Naive B cell (primary cell): ENCODE results near the gene CAMTA1. TPM values are rescaled to one million over a fixed set of nuclear protein-coding genes. Genes with fewer than 3 reads are reported as not detected.

Source experiments
- ATAC-seq, 2 donors: fragments of 150-1000 bp; cut with Tn5 transposase; 2 replicates each; pipeline ENCODE4 v1.10.0; 2021; ENCODE audit warnings: low read depth in 2 of 2, mild to moderate bottlenecking in 2 of 2, moderate library complexity in 2 of 2
- DNase-seq: peaks from one replicate; pipeline ENCODE4 v3.0.0; 2022
- H3K27ac Mint-ChIP-seq, 6 donors: one replicate each; pipeline ENCODE4 v1.8.0; 2020 to 2022; ENCODE audit warnings: mild to moderate bottlenecking in 6 of 6, mixed read lengths in 6 of 6, moderate library complexity in 5 of 6, inconsistent platforms in 2 of 6
- H3K27me3 Mint-ChIP-seq, 3 donors: one replicate each; pipeline ENCODE4 v1.8.0; 2021 to 2022; ENCODE audit warnings: mixed read lengths in 3 of 3, mild to moderate bottlenecking in 1 of 3
- H3K36me3 Mint-ChIP-seq, 2 donors: one replicate each; pipeline ENCODE4 v1.8.0; 2020 to 2022; ENCODE audit warnings: mixed read lengths in 2 of 2, inconsistent platforms in 1 of 2, mild to moderate bottlenecking in 1 of 2
- H3K4me1 Mint-ChIP-seq, 3 donors: one replicate each; pipeline ENCODE4 v1.8.0; 2020 to 2022; ENCODE audit warnings: mixed read lengths in 3 of 3, inconsistent platforms in 1 of 3, mild to moderate bottlenecking in 1 of 3, moderate library complexity in 1 of 3
- H3K4me3 Mint-ChIP-seq, 8 donors: one replicate each; pipeline ENCODE4 v1.8.0; 2020 to 2022; ENCODE audit warnings: mild to moderate bottlenecking in 8 of 8, mixed read lengths in 8 of 8, moderate library complexity in 8 of 8, inconsistent platforms in 2 of 8
- H3K9me3 Mint-ChIP-seq, 7 donors: one replicate each; pipeline ENCODE4 v1.8.0; 2020 to 2022; ENCODE audit warnings: mixed read lengths in 7 of 7, mild to moderate bottlenecking in 5 of 7, inconsistent platforms in 2 of 7, moderate library complexity in 1 of 7
- polyA plus RNA-seq, 6 donors: library from polyadenylated mRNA; unstranded; fragments of 300-500 nt; fragmentation: Illumina TruSeq; gene quantifications; one replicate each; pipeline ENCODE4 v1.2.3, GENCODE V29; 2021; ENCODE audit warnings: low read depth in 6 of 6

Gene CAMTA1
- polyA plus RNA-seq, 6 donors from 2014 or later: 75.4 to 140 (median 88.8) TPM

DNA sequence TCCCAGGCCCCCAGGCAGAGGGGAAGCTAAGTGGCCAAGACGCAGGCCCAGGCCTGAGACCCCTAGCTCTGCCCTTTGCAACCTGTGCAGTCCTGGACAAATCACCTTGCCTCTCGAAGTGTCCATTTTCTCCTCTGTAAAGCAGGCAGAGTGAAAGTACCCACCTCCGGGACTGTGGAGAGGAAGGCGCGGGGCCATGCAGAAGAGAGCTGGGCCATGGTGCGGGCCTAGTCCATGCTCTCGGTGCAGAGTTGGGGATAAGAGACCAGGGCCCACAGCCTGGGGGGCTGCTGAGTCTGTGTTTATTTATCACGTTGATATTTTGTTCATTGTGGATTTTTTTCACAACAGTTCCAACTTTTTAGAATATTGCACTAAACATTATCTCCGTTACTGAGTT is 825.7 kb downstream of the CAMTA1 start:
- Mint-ChIP-seq H3K27ac (no peak overlapping the region), H3K9me3 (peaks cover 0 to 13% (median 4%) of the 10 kb centered on the region in 7 donors), H3K27me3 (peaks cover 0 to 36% (median 27%) of the 10 kb centered on the region in 3 donors), H3K36me3 (no peaks in the 10 kb centered on the region), H3K4me1 (no peaks in the 10 kb centered on the region), H3K4me3 (no peak overlapping the region)
- no peak for ATAC-seq
- no peak for DNase-seq

DNA sequence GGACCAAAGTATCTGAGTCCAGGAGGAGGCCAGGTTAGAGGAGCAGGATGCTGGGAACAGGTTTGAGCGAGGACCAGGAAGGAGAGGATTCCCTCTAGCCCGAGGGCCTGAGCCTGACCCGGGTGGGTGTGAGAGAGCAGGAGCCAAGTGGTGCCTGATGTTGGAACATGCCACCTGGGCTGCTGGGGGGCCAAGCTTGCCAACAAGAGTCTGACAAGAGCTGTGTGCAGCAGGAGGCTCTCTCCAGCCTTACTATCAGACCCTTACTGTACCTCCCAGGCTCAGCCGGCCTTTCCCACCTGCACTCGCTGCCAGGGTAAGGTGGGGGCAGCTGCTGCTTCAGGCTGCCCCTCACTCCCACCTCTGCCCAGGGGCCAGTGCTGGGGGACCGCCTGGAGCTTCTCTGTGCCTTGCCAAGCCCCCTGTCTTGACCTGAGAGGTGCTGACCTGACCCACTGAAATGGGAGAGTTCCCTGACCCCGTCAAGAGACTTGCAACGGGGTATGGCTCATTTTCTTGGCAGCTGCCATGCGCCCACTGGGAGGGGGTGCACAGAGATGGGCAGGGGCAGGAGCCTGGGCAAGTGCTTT is 826.3 kb downstream of the CAMTA1 start:
- no peaks in the 10 kb centered on the region for H3K4me1 Mint-ChIP-seq
- H3K9me3 Mint-ChIP-seq: peaks cover 0 to 11% (median 3%) of the 10 kb centered on the region in 7 donors
- H3K27me3 Mint-ChIP-seq: peaks cover 0 to 32% (median 27%) of the 10 kb centered on the region in 3 donors
- no peak for ATAC-seq
- no peak for DNase-seq
- no peak overlapping the region for H3K27ac Mint-ChIP-seq
- no peaks in the 10 kb centered on the region for H3K36me3 Mint-ChIP-seq
- H3K4me3 Mint-ChIP-seq: no peak overlapping the region

DNA sequence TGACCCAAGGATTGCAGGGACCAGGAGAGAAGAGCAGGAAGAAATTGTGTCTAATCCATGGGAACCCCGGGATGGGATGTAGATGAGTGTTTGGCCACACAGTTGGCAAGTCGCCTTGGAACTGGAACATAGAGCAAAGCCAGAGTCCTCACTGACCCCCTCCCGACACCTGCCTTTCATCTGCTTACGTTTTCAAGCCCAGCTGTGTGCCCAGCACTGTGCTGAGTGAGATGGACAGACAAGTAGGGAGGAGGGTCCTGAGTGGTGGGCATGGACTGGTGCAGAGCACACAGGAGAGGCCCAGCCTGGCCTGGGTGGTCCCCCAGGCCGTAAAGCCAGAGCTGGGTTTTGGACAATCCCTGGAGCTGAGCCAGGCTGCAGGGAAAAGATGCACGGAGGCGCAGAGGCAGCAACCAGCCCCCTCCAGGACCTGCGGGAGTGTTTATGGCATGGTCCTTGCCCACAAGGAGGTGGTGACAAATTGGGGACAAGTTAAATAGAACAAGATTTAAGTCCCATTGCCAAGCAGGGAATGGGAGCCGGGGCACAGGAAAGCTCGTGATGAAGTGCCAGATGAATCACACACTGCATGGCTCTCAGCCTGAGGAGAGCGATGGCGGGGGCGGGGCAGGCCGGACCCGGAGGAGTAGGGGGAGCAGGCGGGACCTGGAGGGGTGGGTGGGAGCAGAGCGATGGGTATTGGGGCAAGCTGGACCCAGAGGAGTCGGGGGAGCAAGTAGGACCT is 828.0 kb downstream of the CAMTA1 start:
- no peaks in the 10 kb centered on the region for H3K36me3 Mint-ChIP-seq
- peaks cover 0 to 2% (median 0%) of the 10 kb centered on the region in 7 donors for H3K9me3 Mint-ChIP-seq
- no peaks in the 10 kb centered on the region for H3K4me1 Mint-ChIP-seq
- H3K27ac Mint-ChIP-seq: no peak overlapping the region
- DNase-seq (no peak), ATAC-seq (no peak)
- H3K4me3 Mint-ChIP-seq: no peak overlapping the region
- H3K27me3 Mint-ChIP-seq: peaks cover 0 to 19% (median 14%) of the 10 kb centered on the region in 3 donors

DNA sequence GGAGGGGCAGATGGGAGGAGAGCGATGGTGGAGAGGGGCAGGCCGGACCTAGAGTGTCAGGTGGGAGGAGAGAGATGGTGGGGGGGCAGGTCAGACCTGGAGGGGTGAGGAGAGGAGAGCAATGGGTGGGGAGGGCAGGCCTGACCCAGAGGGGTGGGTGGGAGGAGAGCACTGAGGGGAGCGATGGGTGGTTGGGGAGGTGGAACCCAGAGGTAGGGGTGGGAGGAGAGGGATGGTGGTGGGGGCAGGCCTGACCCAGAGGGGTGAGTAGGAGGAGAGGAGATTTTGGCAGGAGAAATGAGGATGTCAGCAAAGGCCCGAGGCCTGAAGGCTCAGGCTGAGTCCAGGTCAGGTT is 828.6 kb downstream of the CAMTA1 start:
- Mint-ChIP-seq H3K4me1 (no peaks in the 10 kb centered on the region), H3K27me3 (peaks cover 0 to 19% (median 14%) of the 10 kb centered on the region in 3 donors), H3K27ac (no peak overlapping the region), H3K4me3 (no peak overlapping the region), H3K36me3 (no peaks in the 10 kb centered on the region), H3K9me3 (peaks cover 0 to 2% (median 0%) of the 10 kb centered on the region in 7 donors)
- no peak for DNase-seq
- ATAC-seq: no peak

DNA sequence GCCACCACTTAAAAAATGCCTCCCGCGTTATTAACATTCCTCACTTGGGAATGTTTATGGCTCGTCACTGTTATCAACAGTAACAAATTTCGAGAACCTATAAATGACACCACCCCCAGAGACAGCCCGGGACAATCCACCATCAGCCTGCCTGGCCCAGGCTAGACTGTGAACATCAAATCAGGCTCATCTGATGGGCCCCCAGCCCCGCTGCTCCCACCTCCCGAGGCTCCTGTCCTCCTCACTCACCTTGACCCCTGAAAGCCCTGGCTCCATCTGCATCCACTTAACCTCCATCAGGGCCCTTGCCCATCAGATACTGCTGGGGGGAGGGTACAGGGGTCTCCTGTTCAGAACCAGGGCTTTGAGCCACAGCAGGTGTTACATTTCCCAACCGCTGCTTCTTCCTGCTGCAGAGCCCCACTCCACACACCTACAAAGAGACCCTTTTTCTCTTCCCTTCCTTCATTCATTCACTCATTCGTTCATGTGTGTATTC is 829.4 kb downstream of the CAMTA1 start:
- Mint-ChIP-seq H3K4me3 (no peak overlapping the region), H3K27ac (no peak overlapping the region), H3K4me1 (no peaks in the 10 kb centered on the region), H3K27me3 (peaks cover 0 to 18% (median 14%) of the 10 kb centered on the region in 3 donors), H3K36me3 (no peaks in the 10 kb centered on the region), H3K9me3 (peaks cover 0 to 2% (median 0%) of the 10 kb centered on the region in 7 donors)
- DNase-seq (no peak), ATAC-seq (no peak)

DNA sequence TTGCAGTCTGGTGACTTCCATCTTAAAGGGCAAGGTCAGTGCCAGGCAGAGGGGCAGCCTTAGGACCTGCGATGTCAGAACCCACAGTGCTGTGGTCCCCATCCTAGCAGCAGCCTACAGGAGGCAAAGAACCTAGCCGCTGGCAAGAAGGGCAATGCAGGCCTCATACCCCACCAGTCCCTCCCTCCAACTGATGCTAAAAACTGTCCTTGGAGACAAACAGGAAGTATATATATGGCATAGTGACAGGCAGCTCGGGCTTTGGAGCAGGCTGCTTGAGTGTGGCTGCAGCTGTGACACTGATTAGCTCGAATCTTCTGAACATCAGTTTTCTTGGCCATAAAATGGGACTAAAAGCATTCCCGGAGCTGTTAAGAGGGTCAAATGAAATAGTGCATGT is 829.9 kb downstream of the CAMTA1 start:
- Mint-ChIP-seq H3K27ac (no peak overlapping the region), H3K4me3 (no peak overlapping the region), H3K36me3 (no peaks in the 10 kb centered on the region), H3K9me3 (peaks cover 0 to 2% (median 0%) of the 10 kb centered on the region in 7 donors), H3K27me3 (peaks cover 0 to 15% (median 10%) of the 10 kb centered on the region in 3 donors), H3K4me1 (no peaks in the 10 kb centered on the region)
- ATAC-seq (no peak), DNase-seq (no peak)

DNA sequence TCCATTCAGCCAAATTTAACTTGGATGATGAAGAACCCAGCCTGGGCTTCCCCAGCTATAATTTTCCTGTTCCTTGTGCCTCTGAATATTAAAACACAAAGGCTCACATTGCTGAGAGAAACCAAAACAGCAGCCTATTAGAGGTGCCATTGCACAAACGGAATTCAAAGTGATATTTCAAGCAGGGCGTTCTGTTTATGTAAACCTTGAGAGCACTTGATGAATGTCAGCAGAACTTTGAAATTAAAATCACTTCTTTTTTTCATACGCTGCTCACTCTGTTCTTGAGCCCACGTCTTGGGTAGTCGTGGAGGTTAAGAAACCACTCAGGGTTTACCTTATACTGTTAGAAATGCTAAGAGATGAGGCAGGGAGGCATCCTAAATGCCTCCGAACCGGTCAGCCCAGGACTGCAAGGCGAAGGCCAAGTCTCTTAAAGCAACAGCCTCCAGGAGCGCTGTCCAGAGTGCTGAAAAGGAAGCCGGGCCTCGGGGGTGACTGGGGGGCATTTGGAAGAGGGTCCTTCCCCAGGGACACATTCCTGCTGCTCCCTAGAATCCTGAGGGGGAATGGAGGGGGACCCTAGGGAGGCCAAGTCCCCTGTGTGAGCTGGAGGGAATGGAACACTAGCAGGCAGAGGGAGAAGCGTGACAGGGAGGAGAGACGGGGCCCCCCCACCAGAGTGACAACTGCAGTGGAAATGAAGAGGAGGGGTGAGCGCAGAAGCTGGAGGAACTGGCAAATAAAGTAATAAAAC is 831.0 kb downstream of the CAMTA1 start:
- H3K4me3 Mint-ChIP-seq: no peak overlapping the region
- ATAC-seq: no peak
- peaks cover 0 to 2% (median 0%) of the 10 kb centered on the region in 7 donors for H3K9me3 Mint-ChIP-seq

DNA sequence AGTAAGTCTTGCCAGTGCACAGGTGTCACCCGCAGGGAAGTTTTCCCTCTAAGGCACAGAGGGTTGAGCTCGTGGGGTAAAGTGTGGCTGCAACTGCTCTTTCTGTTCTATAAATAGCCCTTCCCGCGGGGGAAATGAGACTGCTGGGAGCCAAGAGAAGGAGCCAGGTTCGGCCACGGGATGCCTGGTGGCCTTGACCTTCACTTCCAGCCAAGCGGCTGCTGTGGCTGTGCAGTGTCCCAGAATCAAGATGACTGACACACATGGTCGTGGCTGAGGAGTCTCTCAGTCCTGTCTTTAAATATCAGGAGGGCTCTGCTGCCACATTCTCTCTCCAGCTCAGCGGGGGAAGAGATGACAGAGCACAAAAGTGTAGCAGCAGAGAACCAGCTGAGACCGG is 831.7 kb downstream of the CAMTA1 start:
- H3K36me3 Mint-ChIP-seq: no peaks in the 10 kb centered on the region
- H3K4me3 Mint-ChIP-seq: no peak overlapping the region
- H3K4me1 Mint-ChIP-seq: no peaks in the 10 kb centered on the region
- H3K27ac Mint-ChIP-seq: no peak overlapping the region
- ATAC-seq (no peak), DNase-seq (no peak)
- peaks cover 6 to 25% (median 17%) of the 10 kb centered on the region in 3 donors for H3K27me3 Mint-ChIP-seq
- H3K9me3 Mint-ChIP-seq: peaks cover 0 to 2% (median 0%) of the 10 kb centered on the region in 7 donors

More for the DNA sequence above, 831.0 kb downstream of the CAMTA1 start:
- DNase-seq: no peak
- H3K27ac Mint-ChIP-seq: no peak overlapping the region
- H3K36me3 Mint-ChIP-seq: no peaks in the 10 kb centered on the region
- H3K27me3 Mint-ChIP-seq: peaks cover 6 to 25% (median 17%) of the 10 kb centered on the region in 3 donors
- no peaks in the 10 kb centered on the region for H3K4me1 Mint-ChIP-seq

DNA sequence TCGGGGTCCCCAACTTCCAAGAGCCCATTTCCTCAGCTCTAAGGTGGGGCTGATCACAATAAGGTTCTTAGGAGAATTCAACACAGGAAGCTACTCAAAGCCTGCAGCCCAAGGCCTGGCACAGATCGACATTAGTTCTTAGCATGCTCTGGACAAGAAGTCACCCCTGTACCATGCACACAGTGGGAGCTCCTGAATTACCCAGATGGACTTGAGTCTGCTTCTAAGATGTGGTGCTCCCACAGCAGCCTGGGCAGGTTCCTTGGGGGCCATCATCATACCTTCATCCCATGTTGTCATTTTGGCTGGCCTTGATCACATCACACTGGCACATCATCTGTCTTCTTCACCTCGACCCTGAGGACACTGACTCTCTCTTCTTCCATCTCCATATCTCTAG is 832.6 kb downstream of the CAMTA1 start:
- no peaks in the 10 kb centered on the region for H3K36me3 Mint-ChIP-seq
- H3K4me3 Mint-ChIP-seq: no peak overlapping the region
- H3K9me3 Mint-ChIP-seq: peaks cover 0 to 2% (median 0%) of the 10 kb centered on the region in 7 donors
- peaks cover 10 to 27% (median 21%) of the 10 kb centered on the region in 3 donors for H3K27me3 Mint-ChIP-seq
- H3K4me1 Mint-ChIP-seq: no peaks in the 10 kb centered on the region
- no peak overlapping the region for H3K27ac Mint-ChIP-seq
- ATAC-seq (no peak), DNase-seq (no peak)

DNA sequence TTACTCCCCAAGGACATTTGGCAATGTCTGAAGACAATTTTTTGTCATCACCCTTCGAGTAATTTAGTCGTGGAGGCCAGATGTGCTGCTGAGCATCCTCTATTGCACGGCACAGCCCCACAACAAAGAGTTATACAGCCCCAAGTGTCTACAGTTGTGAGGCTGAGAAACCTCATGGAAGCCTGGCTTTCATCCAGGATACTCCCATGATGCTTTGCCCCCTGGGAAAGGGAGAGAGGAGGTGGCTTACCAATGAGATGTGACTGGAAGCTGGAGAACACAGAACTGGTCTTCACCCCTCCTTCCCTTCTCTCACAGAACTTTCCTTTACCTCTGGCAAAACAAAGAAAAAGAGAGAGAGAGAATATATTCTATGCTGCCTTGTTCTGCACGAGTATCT is 834.9 kb downstream of the CAMTA1 start:
- Mint-ChIP-seq H3K4me1 (no peaks in the 10 kb centered on the region), H3K9me3 (peaks cover 0 to 3% (median 0%) of the 10 kb centered on the region in 7 donors), H3K4me3 (no peak overlapping the region), H3K27me3 (peaks cover 10 to 38% (median 18%) of the 10 kb centered on the region in 3 donors), H3K36me3 (no peaks in the 10 kb centered on the region), H3K27ac (no peak overlapping the region)
- DNase-seq (no peak), ATAC-seq (no peak)

DNA sequence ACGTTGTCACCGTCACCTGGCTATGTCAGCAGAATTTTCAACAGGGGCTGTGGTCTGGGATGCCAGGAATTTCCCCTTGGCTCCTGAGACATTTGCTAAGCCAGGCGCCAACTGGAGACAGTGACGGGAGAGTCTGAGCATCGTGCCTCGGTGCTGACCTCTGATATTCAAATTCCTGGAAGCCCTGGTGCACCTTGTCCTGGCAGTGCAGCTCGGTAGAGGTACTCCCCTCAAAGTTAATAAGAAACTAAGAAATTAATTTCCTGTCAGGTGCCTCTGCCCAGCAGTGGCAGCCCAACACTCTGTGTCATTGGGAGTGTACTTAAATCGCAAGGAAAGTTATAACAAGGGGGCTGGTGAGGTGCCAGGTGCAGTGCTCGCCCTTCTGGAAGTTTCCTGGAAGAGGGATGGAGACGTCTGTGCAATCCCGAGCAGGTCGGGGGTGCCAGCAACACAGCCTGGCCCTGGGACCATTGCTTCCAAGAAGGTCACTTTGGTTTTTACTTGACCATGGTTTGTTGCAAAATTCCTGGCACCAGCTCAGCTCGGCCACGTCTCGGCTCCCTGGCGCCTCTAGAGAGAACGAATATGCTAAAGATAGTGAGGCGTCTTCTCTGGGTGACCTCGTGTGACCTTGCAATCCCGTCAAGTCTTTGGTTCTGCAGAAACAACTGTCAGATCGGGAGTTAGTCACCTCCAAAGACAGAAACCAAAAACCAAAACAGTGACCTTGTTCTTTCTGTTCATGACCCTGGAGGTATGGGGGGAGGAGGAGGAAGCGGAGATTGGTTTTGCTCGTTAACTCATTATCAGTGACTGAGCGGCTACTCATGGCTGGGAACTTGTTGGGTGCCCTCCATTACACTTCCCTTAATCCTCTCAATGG is 836.3 kb downstream of the CAMTA1 start:
- Mint-ChIP-seq H3K27ac (no peak overlapping the region), H3K9me3 (peaks cover 0 to 3% (median 0%) of the 10 kb centered on the region in 7 donors), H3K36me3 (no peaks in the 10 kb centered on the region), H3K27me3 (peaks cover 10 to 38% (median 18%) of the 10 kb centered on the region in 3 donors), H3K4me3 (no peak overlapping the region), H3K4me1 (no peaks in the 10 kb centered on the region)
- ATAC-seq (no peak), DNase-seq (no peak)

DNA sequence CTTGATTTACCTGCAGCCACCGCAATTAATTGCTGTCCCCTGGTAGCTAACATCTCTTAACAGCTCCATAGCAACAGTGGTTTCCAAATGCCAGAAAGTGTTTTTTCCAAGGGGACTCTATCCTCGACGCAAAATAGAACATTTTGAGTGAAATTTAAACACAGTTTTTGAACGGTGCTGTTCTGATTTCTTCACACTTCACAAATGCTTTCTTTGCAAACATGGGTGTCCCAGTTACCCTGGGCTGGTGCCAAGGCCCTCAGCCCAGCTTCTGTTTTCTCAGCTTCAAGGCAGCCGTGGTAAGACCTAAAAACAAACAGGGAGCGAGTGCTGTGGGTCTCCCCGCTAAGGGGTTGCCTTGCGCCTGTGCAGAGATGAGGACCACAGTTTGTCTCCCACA is 838.6 kb downstream of the CAMTA1 start:
- Mint-ChIP-seq H3K27me3 (peaks cover 10 to 38% (median 23%) of the 10 kb centered on the region in 3 donors), H3K4me1 (no peaks in the 10 kb centered on the region), H3K36me3 (no peaks in the 10 kb centered on the region), H3K27ac (no peak overlapping the region), H3K4me3 (no peak overlapping the region), H3K9me3 (peaks cover 0 to 3% (median 0%) of the 10 kb centered on the region in 7 donors)
- ATAC-seq: no peak
- DNase-seq: no peak
